Testis (tissue), 3 donors: ENCODE measurements around the gene DAB1. TPM values are rescaled to one million over a fixed set of nuclear protein-coding genes. Genes with fewer than 3 reads are reported as not detected.

Experiments used
- DNase-seq: peaks from one replicate; pipeline ENCODE4 v3.0.0-alpha.2; 2019
- H3K27ac ChIP-seq, 2 donors: fragments of 200-600 bp; sonication (generic); one replicate each; pipeline ENCODE4 v1.5.1; 2019
- H3K27me3 ChIP-seq: fragments of 200-600 bp; sonication (generic); one replicate; pipeline ENCODE4 v1.5.1; 2019
- H3K36me3 ChIP-seq: fragments of 200-600 bp; sonication (generic); one replicate; pipeline ENCODE4 v1.5.1; 2017; ENCODE audit warnings: low read depth; ENCODE audit errors: missing control alignments
- H3K4me1 ChIP-seq: fragments of 200-600 bp; sonication (generic); one replicate; pipeline ENCODE4 v1.5.1; 2019
- H3K4me3 ChIP-seq, 2 donors: fragments of 200-600 bp; sonication (generic); one replicate each; pipeline ENCODE4 v1.5.1; 2017 to 2019
- H3K9me3 ChIP-seq: fragments of 200-600 bp; sonication (generic); one replicate; pipeline ENCODE4 v1.5.1; 2017
- CTCF ChIP-seq, 3 experiments: fragments of 450-650 bp in 2 of 3; fragments of 200-600 bp in 1 of 3; sonication (generic) in 1 of 3; IDR thresholded peaks; one replicate each; pipeline ENCODE4 v1.5.1; 2016 to 2019; ENCODE audit warnings: antibody characterized with exemption in 3 of 3, mild to moderate bottlenecking in 2 of 3, moderate library complexity in 1 of 3
- POLR2A ChIP-seq: fragments of 450-650 bp; IDR thresholded peaks from one replicate; pipeline ENCODE4 v1.6.1; 2017; ENCODE audit warnings: antibody characterized with exemption, mild to moderate bottlenecking, moderate library complexity
- WGBS, 2 donors: methylation state at CpG; one replicate each; pipeline ENCODE4 v1.1.5; 2018; 5-methylcytosine and 5-hydroxymethylcytosine counted together
- intact Hi-C: fragments of 100-400 bp; cut with DNase I; formaldehyde crosslinking; loops from one replicate; pipeline ENCODE4 v1.15.1; 2023; ENCODE audit warnings: low total_unique reads
- polyA plus RNA-seq: library from polyadenylated mRNA; stranded (reverse); fragments of 350-450 nt; fragmentation: Illumina TruSeq; extraction: RNeasy Lipid Tissue Mini Kit (QIAGEN cat#74804); gene quantifications from one replicate; pipeline ENCODE4 v1.2.3, GENCODE V29; 2014; ENCODE audit warnings: low read depth, low replicate concordance; ENCODE audit not compliant: insufficient read depth
- total RNA-seq, 2 donors: library from RNA; depleted of rRNA; stranded (reverse); fragments of >200 nt; gene quantifications; one replicate each; pipeline ENCODE4 v1.2.3, GENCODE V29; 2016

DAB1 gene
- total and polyA plus RNA-seq, 3 donors from 2014 or later: 0.79 to 1.7 (median 1.2) TPM

- 88 to 89% methylated on average over 3 of the region's 3 CpGs for WGBS, 2 donors
Measured at GRCh38 chr1:57341721-57342120, 82.1 kb downstream of the DAB1 start.

GRCh38 chr1:57340334-57341070 lies 83.4 kb downstream of the DAB1 start:
- Histone ChIP-seq H3K36me3 (no peaks in the 10 kb centered on the region), H3K9me3 (no peaks in the 10 kb centered on the region), H3K27me3 (no peaks in the 10 kb centered on the region), H3K4me1 (no peaks in the 10 kb centered on the region), H3K27ac (no peak overlapping the region), H3K4me3 (no peak overlapping the region)
- intact Hi-C loops: no loop called here
- WGBS, 2 donors: 91 to 98% methylated on average over 6 of the region's 6 CpGs
- no peak for DNase-seq
- no peak for TF ChIP-seq CTCF (IDR thresholded peaks at IDR 0.05)
- TF ChIP-seq POLR2A: no peak

More at GRCh38 chr1:57341721-57342120, 82.1 kb downstream of the DAB1 start:
- H3K4me1 ChIP-seq: no peaks in the 10 kb centered on the region
- H3K9me3 ChIP-seq: no peaks in the 10 kb centered on the region
- DNase-seq: no peak
- H3K27ac ChIP-seq: no peak overlapping the region
- H3K4me3 ChIP-seq: no peak overlapping the region
- intact Hi-C loops: no loop called here
- H3K27me3 ChIP-seq: no peaks in the 10 kb centered on the region
- TF ChIP-seq POLR2A (no peak), CTCF (IDR thresholded peaks at IDR 0.05) (no peak)
- no peaks in the 10 kb centered on the region for H3K36me3 ChIP-seq

- TF ChIP-seq POLR2A (no peak), CTCF (IDR thresholded peaks at IDR 0.05) (no peak)
- Histone ChIP-seq H3K4me1 (no peaks in the 10 kb centered on the region), H3K4me3 (no peak overlapping the region), H3K9me3 (no peaks in the 10 kb centered on the region), H3K36me3 (no peaks in the 10 kb centered on the region), H3K27me3 (no peaks in the 10 kb centered on the region), H3K27ac (no peak overlapping the region)
- intact Hi-C loops: no loop called here
- no peak for DNase-seq
- WGBS, 2 donors: 56 to 91% methylated on average over 3 of the region's 3 CpGs
Measured at GRCh38 chr1:57337623-57338022, 86.2 kb downstream of the DAB1 start.

- H3K36me3 ChIP-seq: no peaks in the 10 kb centered on the region
- H3K4me3 ChIP-seq: no peak overlapping the region
- WGBS, 2 donors: 43 to 59% methylated on average over 2 of the region's 2 CpGs
- no peak overlapping the region for H3K27ac ChIP-seq
- no peaks in the 10 kb centered on the region for H3K4me1 ChIP-seq
- intact Hi-C loops: no loop called here
- TF ChIP-seq CTCF (IDR thresholded peaks at IDR 0.05): no peak
- TF ChIP-seq POLR2A: no peak
- no peaks in the 10 kb centered on the region for H3K27me3 ChIP-seq
- no peaks in the 10 kb centered on the region for H3K9me3 ChIP-seq
- DNase-seq: no peak
Measured at GRCh38 chr1:57336793-57337192, 87.1 kb downstream of the DAB1 start.

GRCh38 chr1:57331620-57332019 lies 92.2 kb downstream of the DAB1 start:
- Histone ChIP-seq H3K36me3 (no peaks in the 10 kb centered on the region), H3K27ac (no peak overlapping the region), H3K4me1 (no peaks in the 10 kb centered on the region), H3K9me3 (no peaks in the 10 kb centered on the region), H3K4me3 (no peak overlapping the region), H3K27me3 (no peaks in the 10 kb centered on the region)
- TF ChIP-seq CTCF (IDR thresholded peaks at IDR 0.05) (no peak), POLR2A (no peak)
- intact Hi-C loops: no loop called here
- 64 to 90% methylated on average over 3 of the region's 3 CpGs for WGBS, 2 donors
- no peak for DNase-seq
